GM19193 (cell line): ENCODE measurements around the gene DENND11.

Experiments
- POLR2A ChIP-seq: IDR thresholded peaks from 4 replicates; pipeline ENCODE4 v1.6.1; 2011; ENCODE audit not compliant: insufficient read depth, insufficient read length; ENCODE audit errors: extremely low read depth

Gene DENND11

GRCh38 chr7:141674171-141674671 is 27.7 kb downstream of the DENND11 start:
- TF ChIP-seq POLR2A, result no peak

GRCh38 chr7:141673346-141673745 is 28.6 kb downstream of the DENND11 start:
- no peak for TF ChIP-seq POLR2A

GRCh38 chr7:141671705-141672496 is 30.1 kb downstream of the DENND11 start:
- TF ChIP-seq POLR2A, result no peak

- no peak for TF ChIP-seq POLR2A
Measured at GRCh38 chr7:141668853-141669252, 33.1 kb downstream of the DENND11 start.

GRCh38 chr7:141666071-141666470 is 35.9 kb downstream of the DENND11 start:
- TF ChIP-seq POLR2A, result no peak

GRCh38 chr7:141665208-141666035 is 36.5 kb downstream of the DENND11 start:
- TF ChIP-seq POLR2A, result no peak

GRCh38 chr7:141664450-141664849 is 37.5 kb downstream of the DENND11 start:
- no peak for TF ChIP-seq POLR2A

- no peak for TF ChIP-seq POLR2A
Measured at GRCh38 chr7:141663081-141663849, 38.7 kb downstream of the DENND11 start.

- TF ChIP-seq POLR2A, result no peak
Measured at GRCh38 chr7:141660259-141660658, 41.7 kb downstream of the DENND11 start.

GRCh38 chr7:141659501-141659900 is 42.5 kb downstream of the DENND11 start:
- TF ChIP-seq POLR2A, result no peak

- no peak for TF ChIP-seq POLR2A
Measured at GRCh38 chr7:141654551-141654950, 47.4 kb downstream of the DENND11 start.

- TF ChIP-seq POLR2A, result no peak
Measured at GRCh38 chr7:141652691-141653090, 49.3 kb downstream of the DENND11 start.
